ENCODE results near the gene RGCC.

DNA sequence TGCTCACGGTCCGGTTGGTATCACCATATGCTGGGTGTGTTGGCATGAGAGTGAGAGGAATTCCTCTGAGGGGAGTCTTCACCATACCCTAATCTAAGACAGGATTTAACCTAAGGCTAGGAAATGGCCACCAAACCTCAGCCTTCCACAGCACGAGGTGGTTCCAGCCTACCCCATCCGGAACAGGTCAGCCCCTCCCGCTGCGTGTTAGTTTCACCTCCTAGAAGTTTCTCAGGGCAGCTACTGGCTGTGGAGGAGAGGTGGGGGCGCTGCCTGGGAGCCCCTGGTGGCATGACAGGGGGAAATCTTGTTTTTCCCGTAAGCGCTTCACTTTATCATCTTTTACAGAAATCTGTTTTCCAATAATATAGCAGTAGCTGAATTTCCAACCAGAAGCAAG, 55.1 kb downstream of the RGCC start:
- TF ChIP-seq POLR2AphosphoS5 (IDR thresholded peaks at IDR 0.05; ENCODE audit: insufficient read depth in 1 of 2, low read depth in 1 of 2): no peak
- TF ChIP-seq, protein P1, sequence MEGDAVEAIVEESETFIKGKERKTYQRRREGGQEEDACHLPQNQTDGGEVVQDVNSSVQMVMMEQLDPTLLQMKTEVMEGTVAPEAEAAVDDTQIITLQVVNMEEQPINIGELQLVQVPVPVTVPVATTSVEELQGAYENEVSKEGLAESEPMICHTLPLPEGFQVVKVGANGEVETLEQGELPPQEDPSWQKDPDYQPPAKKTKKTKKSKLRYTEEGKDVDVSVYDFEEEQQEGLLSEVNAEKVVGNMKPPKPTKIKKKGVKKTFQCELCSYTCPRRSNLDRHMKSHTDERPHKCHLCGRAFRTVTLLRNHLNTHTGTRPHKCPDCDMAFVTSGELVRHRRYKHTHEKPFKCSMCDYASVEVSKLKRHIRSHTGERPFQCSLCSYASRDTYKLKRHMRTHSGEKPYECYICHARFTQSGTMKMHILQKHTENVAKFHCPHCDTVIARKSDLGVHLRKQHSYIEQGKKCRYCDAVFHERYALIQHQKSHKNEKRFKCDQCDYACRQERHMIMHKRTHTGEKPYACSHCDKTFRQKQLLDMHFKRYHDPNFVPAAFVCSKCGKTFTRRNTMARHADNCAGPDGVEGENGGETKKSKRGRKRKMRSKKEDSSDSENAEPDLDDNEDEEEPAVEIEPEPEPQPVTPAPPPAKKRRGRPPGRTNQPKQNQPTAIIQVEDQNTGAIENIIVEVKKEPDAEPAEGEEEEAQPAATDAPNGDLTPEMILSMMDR (IDR thresholded peaks at IDR 0.05): no peak
